GM13976 (cell line): ENCODE measurements around the gene EMD.

Experiments
- DNase-seq: peaks from one replicate; pipeline ENCODE4 v3.0.0; 2012; ENCODE audit warnings: low spot score
- CTCF ChIP-seq: IDR thresholded peaks from 2 replicates; pipeline ENCODE4 v1.5.1; 2012; ENCODE audit warnings: borderline replicate concordance, mild to moderate bottlenecking; ENCODE audit not compliant: insufficient read depth; ENCODE audit errors: extremely low read depth, missing control alignments, control extremely low read depth
- in situ Hi-C: fragments of 300-500 bp; cut with MboI; formaldehyde crosslinking; loops from one replicate; pipeline ENCODE4 v1.12.0; 2022; ENCODE audit warnings: low sequenced_read_pairs, mixed read lengths, inconsistent platforms; ENCODE audit not compliant: unreplicated experiment

Gene EMD

GRCh38 chrX:154402622-154403127, 23.6 kb downstream of the EMD start:
- in situ Hi-C loops = no loop called here
- DNase-seq = no peak
- TF ChIP-seq CTCF = no peak

GRCh38 chrX:154403192-154403591, 24.1 kb downstream of the EMD start:
- in situ Hi-C loops = no loop called here
- DNase-seq = no peak
- TF ChIP-seq CTCF = no peak

- no peak for DNase-seq
- TF ChIP-seq CTCF = no peak
- in situ Hi-C loops = no loop called here
These were observed 24.8 kb downstream of the EMD start for GRCh38 chrX:154403858-154404257.

- TF ChIP-seq CTCF = no peak
- DNase-seq = no peak
- in situ Hi-C loops = no loop called here
These were observed 25.6 kb downstream of the EMD start for GRCh38 chrX:154404625-154405192.

- in situ Hi-C loops = no loop called here
- TF ChIP-seq CTCF = no peak
- DNase-seq = no peak
These were observed 29.6 kb downstream of the EMD start for GRCh38 chrX:154408659-154409221.

GRCh38 chrX:154409222-154409871, 30.3 kb downstream of the EMD start, which contains the start of gene DNASE1L1:
Gene DNASE1L1, minus strand, starts transcription at chrX:154409254. Its CDS starts 3,686 bp downstream, at chrX:154405568.
- in situ Hi-C loops = no loop called here
- no peak for TF ChIP-seq CTCF
- peak; percentile 81 for DNase-seq
